ENCODE data around the gene NTRK3. TPM values are rescaled to one million over a fixed set of nuclear protein-coding genes. Genes with fewer than 3 reads are reported as not detected.

Gene NTRK3
- total and polyA plus RNA-seq, 2 of the 8 experiments (the other 6 are each of a cell fraction or from before 2014, with no cell fraction given), result 4.5 to 6.8 TPM

GRCh38 chr15:87841426-87841998, 415.0 kb downstream of the NTRK3 start:
- DNase-seq (ENCODE audit: low read depth in 1 of 2, low spot score in 2 of 2), result no peak
- Histone ChIP-seq H3K18ac (ENCODE audit: extremely low read depth, low read length) (no peak overlapping the region), H2BK20ac (ENCODE audit: low read length) (no peak overlapping the region), H4K8ac (ENCODE audit: extremely low read depth, insufficient read depth, low read length) (no peak overlapping the region), H3K23me2 (ENCODE audit: low read depth, low read length) (peaks cover 1% of the 10 kb centered on the region; the same call in 1 of the 2 replicates), H3K9ac (replicated peaks in 1 of 4; ENCODE audit: extremely low read depth in 1 of 4, low read depth in 3 of 4, low read length in 3 of 4) (no peak overlapping the region), H3K27me3 (replicated peaks in 1 of 4; ENCODE audit: control insufficient read depth in 3 of 4, extremely low read depth in 1 of 4, insufficient read depth in 3 of 4, low read length in 3 of 4) (no peaks in the 10 kb centered on the region), H2AFZ (ENCODE audit: low read length) (no peak overlapping the region), H4K91ac (replicated peaks; ENCODE audit: insufficient read length, low read length) (no peak overlapping the region), H3K9me3 (ENCODE audit: insufficient read depth in 2 of 2, low read depth in 1 of 2, low read length in 1 of 2) (peaks cover 0 to 8% of the 10 kb centered on the region in 2 experiments; a peak in 1 of 4 replicates), H3K4me2 (ENCODE audit: insufficient read depth in 1 of 2, low read depth in 2 of 2, low read length in 2 of 2) (no peak overlapping the region), H2BK5ac (ENCODE audit: low read depth, low read length) (no peak overlapping the region), H3K56ac (replicated peaks; ENCODE audit: insufficient read length, low read depth, low read length) (no peak overlapping the region), H3K36me3 (ENCODE audit: control insufficient read depth in 2 of 4, insufficient read depth in 4 of 4, low read length in 3 of 4) (no peaks in the 10 kb centered on the region), H3K79me2 (ENCODE audit: control insufficient read depth in 1 of 2, insufficient read depth in 2 of 2, low read length in 2 of 2) (no peaks in the 10 kb centered on the region), H3K14ac (ENCODE audit: insufficient read length) (no peak overlapping the region), H2BK12ac (ENCODE audit: low read depth, low read length) (no peak overlapping the region), H3K4ac (replicated peaks; ENCODE audit: insufficient read length, low read depth, low read length) (no peak overlapping the region), H3K4me3 (ENCODE audit: extremely low read depth in 1 of 4, insufficient read depth in 2 of 4, low read depth in 3 of 4, low read length in 4 of 4) (no peak overlapping the region), H2BK120ac (replicated peaks; ENCODE audit: low read depth, low read length) (no peak overlapping the region), H2AK5ac (ENCODE audit: low read depth, low read length) (no peak overlapping the region), H4K20me1 (replicated peaks in 1 of 2; ENCODE audit: control insufficient read depth in 1 of 2, insufficient read depth in 2 of 2, low read length in 2 of 2) (no peaks in the 10 kb centered on the region), H3K4me1 (replicated peaks in 1 of 4; ENCODE audit: control insufficient read depth in 3 of 4, insufficient read depth in 4 of 4, low read length in 3 of 4) (no peaks in the 10 kb centered on the region), H3K79me1 (ENCODE audit: low read depth, low read length) (no peaks in the 10 kb centered on the region), H3K27ac (ENCODE audit: low read depth, low read length) (no peak overlapping the region), H4K5ac (ENCODE audit: insufficient read length, low read depth, low read length) (no peak overlapping the region), H2BK15ac (ENCODE audit: low read length) (no peak overlapping the region), H3K23ac (ENCODE audit: insufficient read length) (no peak overlapping the region)
- 100% methylated on average over 1 of the region's 1 CpG; no CpG with 5 or more reads in 1 of the 2 experiments for WGBS, 2 experiments (ENCODE audit: extremely low coverage in 1 of 2, insufficient coverage in 1 of 2, insufficient read length in 1 of 2, insufficient replicate concordance in 2 of 2, low coverage in 1 of 2, low lambda C conversion rate in 2 of 2, missing lambda C conversion rate in 1 of 2)
- ChIA-PET CTCF (ENCODE audit: partially characterized antibody) (no interaction called here), POLR2A (ENCODE audit: partially characterized antibody) (no interaction called here)
- no peak for FAIRE-seq
- TF ChIP-seq RBBP5 (IDR thresholded peaks at IDR 0.05; ENCODE audit: borderline replicate concordance, low read depth, low read length), result no peak
- TF ChIP-seq PHF8 (conservative IDR thresholded peaks at IDR 0.05; ENCODE audit: low read depth, low read length), result no peak
- TF ChIP-seq CTCF (IDR thresholded peaks at IDR 0.05; ENCODE audit: control extremely low read depth in 1 of 3, insufficient read depth in 1 of 3, low read depth in 1 of 3, low read length in 3 of 3), result no peak
- TF ChIP-seq BRCA1 (IDR thresholded peaks at IDR 0.05; ENCODE audit: low read depth, low read length), result no peak
- TF ChIP-seq MAFK (IDR thresholded peaks at IDR 0.05; ENCODE audit: low read depth, low read length), result no peak
- TF ChIP-seq ATF3 (IDR thresholded peaks at IDR 0.05; ENCODE audit: insufficient read depth, low read depth, low read length), result no peak
- no peak for TF ChIP-seq SAP30 (IDR thresholded peaks at IDR 0.05; ENCODE audit: insufficient read depth, insufficient replicate concordance, low read length)
- no peak for TF ChIP-seq YY1 (IDR thresholded peaks at IDR 0.05; ENCODE audit: low read depth, low read length)
- no peak for TF ChIP-seq CTBP2 (IDR thresholded peaks at IDR 0.05; ENCODE audit: borderline replicate concordance, insufficient read depth, insufficient read length, low read length)
- TF ChIP-seq JUN (IDR thresholded peaks at IDR 0.05; ENCODE audit: low read depth, low read length), result no peak
